GM19328 (cell line): ENCODE measurements around the gene PANK2.

Experiments
- ATAC-seq: cut with Tn5 transposase; IDR thresholded peaks from one replicate; pipeline ENCODE4 v1.9.1; 2021; ENCODE audit warnings: mild to moderate bottlenecking, moderate library complexity; ENCODE audit not compliant: unreplicated experiment

Gene PANK2

GRCh38 chr20:3976511-3976910, 87.3 kb downstream of the PANK2 start:
- ATAC-seq = no peak
